HL-60 (cell line): ENCODE data around the gene PRR11.

Experiments used
- CTCF ChIP-seq: IDR thresholded peaks from one replicate; pipeline ENCODE4 v1.5.1; 2011; ENCODE audit warnings: low read length, control low read depth, inconsistent platforms; ENCODE audit not compliant: insufficient read depth
- GABPA ChIP-seq: IDR thresholded peaks from 2 replicates; pipeline ENCODE4 v1.6.1; 2012; ENCODE audit warnings: low read depth
- POLR2AphosphoS5 ChIP-seq: IDR thresholded peaks from 2 replicates; pipeline ENCODE4 v1.6.1; 2012; ENCODE audit warnings: low read depth
- REST ChIP-seq: IDR thresholded peaks from 2 replicates; pipeline ENCODE4 v1.6.1; 2012; ENCODE audit warnings: low read depth; ENCODE audit not compliant: insufficient replicate concordance

GRCh38 chr17:59199398-59199797, 43.9 kb downstream of the PRR11 start:
- TF ChIP-seq CTCF (no peak), POLR2AphosphoS5 (no peak), REST (no peak), GABPA (no peak)
